ENCODE results near the gene CCDC74A.

DNA sequence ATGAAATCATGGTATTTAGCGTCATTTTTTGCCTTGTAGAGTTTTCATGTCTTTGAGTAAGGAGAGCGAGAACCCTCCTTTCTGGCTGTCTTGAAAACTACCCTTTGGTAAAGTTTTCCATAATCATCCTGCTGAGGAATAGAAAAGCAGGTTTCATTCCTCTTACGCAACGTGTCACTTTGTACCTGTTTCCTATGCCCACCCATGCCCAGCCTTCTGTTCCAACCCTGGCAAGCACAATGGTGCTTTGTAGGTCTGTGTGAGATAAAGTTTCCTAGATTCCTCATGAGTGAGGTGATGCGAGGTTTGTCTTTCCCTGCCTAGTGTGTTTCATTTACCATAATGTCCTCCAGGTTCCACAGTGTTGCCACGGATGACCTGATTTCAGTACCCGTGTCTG lies 29.3 kb downstream of the CCDC74A start:
- no peak for TF ChIP-seq REST (IDR thresholded peaks at IDR 0.05; ENCODE audit: insufficient read depth in 1 of 2, low read depth in 2 of 2, low read length in 2 of 2)
- TF ChIP-seq POLR2AphosphoS5 (IDR thresholded peaks at IDR 0.05; ENCODE audit: low read depth, low read length) = no peak
- TF ChIP-seq TAF1 (IDR thresholded peaks at IDR 0.05; ENCODE audit: borderline replicate concordance, insufficient read depth, low read length) = no peak
